ENCODE measurements around the gene UMAD1.
A peak's percentile ranks its signal among the peaks of the same experiment; 100 is the strongest.

UMAD1 gene

DNA sequence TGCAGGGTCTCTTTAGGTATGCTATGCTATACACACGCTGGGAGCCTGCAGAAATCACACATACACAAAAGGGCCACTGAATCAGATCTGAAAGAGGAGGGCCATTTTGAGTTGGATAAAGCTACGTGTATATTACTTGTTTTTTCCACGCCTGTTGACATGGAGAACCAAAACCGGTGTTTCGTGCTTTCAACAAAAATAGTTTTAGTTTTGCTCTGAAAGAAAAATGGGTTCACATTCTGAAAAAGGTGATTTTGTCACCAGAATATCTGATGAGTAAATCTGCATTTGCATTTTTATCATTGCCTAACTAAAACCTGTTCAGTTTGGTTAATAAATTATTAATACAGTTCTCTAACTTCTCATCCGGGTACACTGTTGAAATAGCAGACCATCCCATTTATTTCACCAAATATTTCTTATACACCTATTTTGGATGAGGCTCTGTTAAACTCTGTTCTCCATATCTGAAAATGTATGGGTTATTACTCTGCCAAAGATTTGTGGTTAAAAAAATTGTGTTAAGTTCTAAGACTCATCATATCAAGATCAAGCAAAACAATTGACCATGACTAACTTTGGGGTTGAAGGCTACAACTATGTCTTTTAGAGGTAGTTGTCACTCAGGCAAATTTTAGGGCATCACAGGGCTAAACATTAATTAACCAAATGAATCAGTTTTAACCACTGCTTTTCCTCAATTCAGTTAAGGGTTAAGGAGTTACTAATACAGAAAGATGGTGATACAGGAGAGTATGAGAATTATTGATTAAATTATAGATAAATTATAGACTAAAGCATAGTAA is 179.1 kb downstream of the UMAD1 start:
- H3K4me2 ChIP-seq (ENCODE audit: low read depth, low read length), result no peak overlapping the region
- no peak for DNase-seq

DNA sequence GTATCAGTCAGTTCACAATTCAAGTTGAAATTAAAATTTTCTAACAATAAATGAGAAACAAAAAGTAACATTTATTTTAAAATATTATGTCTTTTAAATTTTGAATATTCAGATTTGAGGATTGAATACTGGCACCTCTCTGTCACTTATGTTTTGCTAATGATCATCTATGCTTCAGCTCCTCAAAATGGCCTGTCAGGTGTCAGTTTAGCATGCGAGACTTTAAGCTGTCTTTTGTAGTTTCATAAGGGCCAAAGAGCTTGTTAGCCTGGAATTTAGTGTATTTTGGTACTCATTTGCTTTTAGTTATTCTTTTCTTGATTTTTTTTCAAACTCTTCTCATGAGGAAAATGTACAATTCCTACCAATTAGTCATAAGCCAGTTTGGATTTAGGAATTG is 179.9 kb downstream of the UMAD1 start:
- no peaks in the 10 kb centered on the region for H3K9me3 ChIP-seq (replicated peaks; ENCODE audit: insufficient read depth, low read length)
- peak overlapping the region; percentile 46; the same call in 1 of the 2 replicates for H3K27ac ChIP-seq (ENCODE audit: low read length)
- no peaks in the 10 kb centered on the region for H3K9me2 ChIP-seq (replicated peaks; ENCODE audit: insufficient read depth, low read length)
- 0 out of 2 replicates have a peak overlapping the region, but pooled peaks have one; percentile 11 for H3K9ac ChIP-seq (ENCODE audit: low read length)
- no peak overlapping the region for H3K4me3 ChIP-seq (ENCODE audit: low read length)
- H3K27me3 ChIP-seq (replicated peaks; ENCODE audit: insufficient read depth, low read length), result no peaks in the 10 kb centered on the region
- no peaks in the 10 kb centered on the region for H3K36me3 ChIP-seq (replicated peaks; ENCODE audit: insufficient read depth, low read length)
- H3K79me2 ChIP-seq (ENCODE audit: low read length), result no peaks in the 10 kb centered on the region
- H2AFZ ChIP-seq (ENCODE audit: low read length), result no peak overlapping the region
- H3K4me1 ChIP-seq (ENCODE audit: low read length), result peaks cover 54% of the 10 kb centered on the region
- peak; percentile 39 for DNase-seq
- peak overlapping the region; percentile 55; the same call in 1 of the 2 replicates for H3K4me2 ChIP-seq (ENCODE audit: low read depth, low read length)
- no peak for TF ChIP-seq CTCF (IDR thresholded peaks at IDR 0.05; ENCODE audit: low read length)
- H3F3A ChIP-seq (ENCODE audit: insufficient read depth, low read length), result peaks cover 34% of the 10 kb centered on the region
- H4K20me1 ChIP-seq (ENCODE audit: insufficient read depth, low read length), result no peaks in the 10 kb centered on the region

More for the DNA sequence above, 179.1 kb downstream of the UMAD1 start:
- Histone ChIP-seq H3K36me3 (replicated peaks; ENCODE audit: insufficient read depth, low read length) (no peaks in the 10 kb centered on the region), H2AFZ (ENCODE audit: low read length) (no peak overlapping the region), H3F3A (ENCODE audit: insufficient read depth, low read length) (peaks cover 34% of the 10 kb centered on the region), H3K27ac (ENCODE audit: low read length) (no peak overlapping the region), H3K79me2 (ENCODE audit: low read length) (no peaks in the 10 kb centered on the region), H3K9ac (ENCODE audit: low read length) (no peak overlapping the region), H3K9me3 (replicated peaks; ENCODE audit: insufficient read depth, low read length) (no peaks in the 10 kb centered on the region), H3K9me2 (replicated peaks; ENCODE audit: insufficient read depth, low read length) (no peaks in the 10 kb centered on the region), H3K4me3 (ENCODE audit: low read length) (no peak overlapping the region), H4K20me1 (ENCODE audit: insufficient read depth, low read length) (no peaks in the 10 kb centered on the region), H3K27me3 (replicated peaks; ENCODE audit: insufficient read depth, low read length) (no peaks in the 10 kb centered on the region), H3K4me1 (ENCODE audit: low read length) (peaks cover 62% of the 10 kb centered on the region)
- TF ChIP-seq CTCF (IDR thresholded peaks at IDR 0.05; ENCODE audit: low read length) (no peak), EZH2phosphoT487 (IDR thresholded peaks at IDR 0.05; ENCODE audit: low read length) (no peak), EZH2 (optimal IDR thresholded peaks at IDR 0.05; ENCODE audit: low read depth, low read length) (no peak)

- peak; percentile 47 for DNase-seq
- Histone ChIP-seq H2AFZ (ENCODE audit: low read length) (peak overlapping the region; percentile 37; the same call in 1 of the 2 replicates), H3K9me3 (replicated peaks; ENCODE audit: insufficient read depth, low read length) (no peaks in the 10 kb centered on the region), H3K9ac (ENCODE audit: low read length) (peak overlapping the region; percentile 11; the same call in 1 of the 2 replicates), H3K4me2 (ENCODE audit: low read depth, low read length) (peak overlapping the region; percentile 55; the same call in 1 of the 2 replicates), H3K27me3 (replicated peaks; ENCODE audit: insufficient read depth, low read length) (no peaks in the 10 kb centered on the region), H3K36me3 (replicated peaks; ENCODE audit: insufficient read depth, low read length) (no peaks in the 10 kb centered on the region), H3K79me2 (ENCODE audit: low read length) (no peaks in the 10 kb centered on the region), H3K9me2 (replicated peaks; ENCODE audit: insufficient read depth, low read length) (no peaks in the 10 kb centered on the region), H3K4me3 (ENCODE audit: low read length) (0 out of 2 replicates have a peak overlapping the region, but pooled peaks have one; percentile 13), H4K20me1 (ENCODE audit: insufficient read depth, low read length) (no peaks in the 10 kb centered on the region), H3K27ac (ENCODE audit: low read length) (peak overlapping the region; percentile 46; the same call in 1 of the 2 replicates), H3K4me1 (ENCODE audit: low read length) (peaks cover 49% of the 10 kb centered on the region), H3F3A (ENCODE audit: insufficient read depth, low read length) (peaks cover 32% of the 10 kb centered on the region)
- TF ChIP-seq EZH2 (optimal IDR thresholded peaks at IDR 0.05; ENCODE audit: low read depth, low read length) (no peak), CTCF (IDR thresholded peaks at IDR 0.05; ENCODE audit: low read length) (no peak), EZH2phosphoT487 (IDR thresholded peaks at IDR 0.05; ENCODE audit: low read length) (no peak)
Measured at GRCh38 chr7:7820939-7821338, 180.4 kb downstream of the UMAD1 start.

All from MM.1S (cell line).